Choroid plexus epithelial cell (primary cell): Measurements from ENCODE around the gene CARD9.
"Not testable (repeated sequence)": the region's sequence is repeated elsewhere in the genome, so short reads cannot be mapped to it uniquely, and the experiment has no call there.

Experiments
- DNase-seq: peaks from one replicate; pipeline ENCODE4 v3.0.0-alpha.2; 2010; ENCODE audit warnings: low read depth
- H3K4me3 ChIP-seq: 2 replicates; pipeline ENCODE4 v1.5.1; 2011; ENCODE audit warnings: low read depth, mild to moderate bottlenecking, control low read depth, low read length, moderate library complexity
- CTCF ChIP-seq: conservative IDR thresholded peaks from 2 replicates; pipeline ENCODE4 v1.5.1; 2011; ENCODE audit warnings: low read depth, mild to moderate bottlenecking, control low read depth, inconsistent platforms, low read length, moderate library complexity

The CARD9 gene

GRCh38 chr9:136352682-136353081 is 20.8 kb downstream of the CARD9 start:
- no peak for DNase-seq
- TF ChIP-seq CTCF = no peak
- no peak overlapping the region for H3K4me3 ChIP-seq

GRCh38 chr9:136351868-136352267 is 21.6 kb downstream of the CARD9 start:
- not testable (repeated sequence) for DNase-seq, H3K4me3 ChIP-seq

- no peak overlapping the region for H3K4me3 ChIP-seq
- no peak for TF ChIP-seq CTCF
Observed at GRCh38 chr9:136351252-136351800, 22.1 kb downstream of the CARD9 start.

GRCh38 chr9:136349546-136349945 is 23.9 kb downstream of the CARD9 start:
- no peak overlapping the region for H3K4me3 ChIP-seq
- no peak for TF ChIP-seq CTCF
- no peak for DNase-seq

More at GRCh38 chr9:136351252-136351800, 22.1 kb downstream of the CARD9 start:
- no peak for DNase-seq

GRCh38 chr9:136348691-136349090 is 24.8 kb downstream of the CARD9 start:
- no peak overlapping the region for H3K4me3 ChIP-seq
- TF ChIP-seq CTCF = no peak
- DNase-seq = no peak

GRCh38 chr9:136347472-136348256 is 25.8 kb downstream of the CARD9 start:
- DNase-seq = no peak
- no peak for TF ChIP-seq CTCF
- H3K4me3 ChIP-seq = no peak overlapping the region

GRCh38 chr9:136346927-136347465 is 26.5 kb downstream of the CARD9 start:
- no peak for DNase-seq
- TF ChIP-seq CTCF = no peak
- H3K4me3 ChIP-seq = no peak overlapping the region
